Activated CD4-positive, alpha-beta T cell treated with anti-CD3 and anti-CD28 coated beads for 4 hours (primary cell): Measurements from ENCODE around the gene UMODL1.
A peak's percentile ranks its signal among the peaks of the same experiment; 100 is the strongest.
"Not testable (repeated sequence)": the region's sequence is repeated elsewhere in the genome, so short reads cannot be mapped to it uniquely, and the experiment has no call there.

Experiments
- DNase-seq, 2 donors: peaks; one replicate each; pipeline ENCODE4 v3.0.0-alpha.2; 2020

UMODL1 gene

DNA sequence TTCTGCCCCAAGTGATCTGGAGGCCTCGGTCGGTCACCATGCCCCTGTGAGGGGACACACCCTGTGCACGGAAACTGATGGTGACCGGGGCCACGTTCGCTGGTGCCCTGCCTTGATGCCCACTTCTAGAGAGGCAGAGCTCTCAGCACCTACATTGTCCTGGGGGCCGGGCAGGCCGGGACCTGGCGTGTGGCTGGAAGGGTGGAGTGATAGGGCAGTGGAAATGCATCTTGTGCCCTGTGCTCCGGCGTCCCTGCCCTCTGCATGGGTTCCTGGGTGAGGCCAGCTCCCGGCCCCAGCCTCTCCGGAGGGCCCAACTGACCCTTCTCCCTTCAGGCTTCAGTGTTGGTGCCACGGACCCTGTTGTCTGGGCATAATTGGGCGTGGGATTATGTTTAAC, 11.0 kb upstream of the UMODL1 start:
- no peak for DNase-seq

DNA sequence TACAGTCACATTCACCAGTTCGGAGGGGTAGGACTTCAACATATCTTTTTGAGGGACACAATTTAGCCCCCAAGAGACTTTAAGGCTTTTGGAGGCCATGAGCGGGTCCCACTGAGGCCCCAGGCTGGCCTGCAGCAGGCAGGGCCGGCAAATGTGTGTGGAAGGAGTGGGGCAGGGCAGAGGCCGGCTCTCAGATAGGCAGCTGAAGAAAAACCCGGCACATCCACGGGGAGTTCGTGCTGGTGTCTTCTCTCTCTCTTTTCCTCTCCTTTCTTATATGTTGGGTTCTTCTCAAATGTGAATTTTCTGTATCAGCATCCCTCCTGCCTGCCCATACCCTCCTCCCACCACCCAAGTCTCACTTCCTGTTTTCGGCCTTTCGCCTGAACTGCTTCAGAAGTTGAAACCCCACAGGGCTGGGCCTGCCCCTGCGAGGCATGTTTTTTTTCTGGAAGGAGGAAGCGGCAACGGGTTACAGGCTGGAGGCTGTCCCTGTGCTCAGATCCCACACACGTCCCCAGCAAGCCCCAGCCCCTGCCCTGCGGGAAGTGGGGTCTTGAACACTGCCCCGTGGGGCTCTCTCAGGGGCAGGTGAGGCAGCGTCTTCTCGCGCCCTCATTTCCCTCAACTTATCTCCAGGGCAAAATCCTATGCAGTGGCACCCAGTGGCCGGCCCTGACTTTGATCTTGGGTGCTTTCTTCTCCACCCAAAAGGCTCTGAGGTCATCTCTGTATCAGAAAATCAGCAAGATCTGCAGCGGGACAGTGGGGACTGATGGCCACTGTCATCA, 9.7 kb upstream of the UMODL1 start:
- DNase-seq = peak in 1 of 2 donors; percentile 8

DNA sequence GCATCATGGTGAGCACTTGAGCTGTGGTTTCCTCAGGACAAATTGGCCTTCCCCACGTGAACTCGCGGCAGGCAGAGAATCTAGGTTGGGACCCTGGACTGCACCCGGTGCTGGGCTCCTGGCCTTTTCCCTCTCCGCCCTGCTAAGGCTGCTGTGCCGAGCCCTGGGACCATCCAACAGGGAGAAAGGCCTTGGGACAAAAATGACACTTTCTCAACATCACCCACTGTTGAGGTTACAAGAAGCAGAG, 9.2 kb upstream of the UMODL1 start:
- DNase-seq = no peak

DNA sequence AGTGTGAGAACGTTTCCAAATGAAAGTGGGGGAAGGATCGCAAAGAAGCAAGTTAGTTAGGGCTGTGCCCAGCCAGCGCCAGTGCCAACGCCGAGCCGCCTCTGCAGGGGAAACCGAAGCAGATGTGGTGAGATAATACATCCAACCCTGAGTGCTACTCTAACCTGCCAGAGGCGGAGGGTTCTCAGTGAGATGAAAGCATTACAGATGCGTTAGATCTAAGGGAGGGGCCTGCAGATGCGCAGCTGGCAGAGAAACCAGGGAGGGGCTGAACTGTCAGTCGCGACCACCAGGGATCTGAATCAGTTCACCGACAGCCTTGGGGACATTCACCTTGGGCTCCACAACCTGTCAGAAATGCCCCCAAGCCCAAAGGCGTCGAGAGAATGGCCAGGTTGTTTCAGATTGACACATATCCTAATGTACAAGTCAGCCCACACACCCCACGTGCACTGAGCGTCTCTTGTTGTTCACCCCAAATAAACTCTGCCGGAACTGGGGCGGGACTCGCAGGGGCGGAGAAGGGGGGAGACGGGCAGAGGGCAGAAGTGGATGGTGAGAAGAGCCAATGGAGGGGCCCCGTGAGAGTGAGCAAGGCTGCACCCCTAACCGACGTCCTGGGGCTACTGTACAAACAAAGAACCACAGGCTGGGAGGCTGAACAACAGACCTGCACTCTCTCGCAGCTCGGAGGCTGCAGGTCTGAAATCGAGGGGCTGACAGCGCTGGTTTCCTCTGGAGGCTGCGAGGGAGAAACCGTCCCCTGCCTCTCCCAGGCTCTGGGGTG, 8.7 kb upstream of the UMODL1 start:
- DNase-seq = peak; percentile 74 to 79

DNA sequence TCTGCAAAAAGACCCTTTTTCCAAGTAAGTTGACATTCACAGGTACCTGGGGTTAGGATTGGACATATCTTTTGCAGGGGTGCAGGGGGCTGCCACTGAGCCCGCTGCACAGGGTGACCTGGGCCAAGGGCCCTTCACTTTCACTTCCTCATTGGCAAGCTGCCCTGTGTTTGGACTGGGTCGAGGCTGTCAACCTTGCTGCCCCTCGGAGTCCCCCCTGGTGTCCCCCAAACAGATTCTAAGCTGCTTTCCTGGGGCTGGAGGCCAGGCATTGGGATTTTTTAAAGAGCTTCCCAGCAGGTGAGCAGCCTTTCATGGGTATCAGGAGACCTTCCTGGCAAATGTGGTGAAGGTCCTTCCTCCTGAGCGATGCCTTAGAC, 7.9 kb upstream of the UMODL1 start:
- DNase-seq = peak; percentile 7 to 20

DNA sequence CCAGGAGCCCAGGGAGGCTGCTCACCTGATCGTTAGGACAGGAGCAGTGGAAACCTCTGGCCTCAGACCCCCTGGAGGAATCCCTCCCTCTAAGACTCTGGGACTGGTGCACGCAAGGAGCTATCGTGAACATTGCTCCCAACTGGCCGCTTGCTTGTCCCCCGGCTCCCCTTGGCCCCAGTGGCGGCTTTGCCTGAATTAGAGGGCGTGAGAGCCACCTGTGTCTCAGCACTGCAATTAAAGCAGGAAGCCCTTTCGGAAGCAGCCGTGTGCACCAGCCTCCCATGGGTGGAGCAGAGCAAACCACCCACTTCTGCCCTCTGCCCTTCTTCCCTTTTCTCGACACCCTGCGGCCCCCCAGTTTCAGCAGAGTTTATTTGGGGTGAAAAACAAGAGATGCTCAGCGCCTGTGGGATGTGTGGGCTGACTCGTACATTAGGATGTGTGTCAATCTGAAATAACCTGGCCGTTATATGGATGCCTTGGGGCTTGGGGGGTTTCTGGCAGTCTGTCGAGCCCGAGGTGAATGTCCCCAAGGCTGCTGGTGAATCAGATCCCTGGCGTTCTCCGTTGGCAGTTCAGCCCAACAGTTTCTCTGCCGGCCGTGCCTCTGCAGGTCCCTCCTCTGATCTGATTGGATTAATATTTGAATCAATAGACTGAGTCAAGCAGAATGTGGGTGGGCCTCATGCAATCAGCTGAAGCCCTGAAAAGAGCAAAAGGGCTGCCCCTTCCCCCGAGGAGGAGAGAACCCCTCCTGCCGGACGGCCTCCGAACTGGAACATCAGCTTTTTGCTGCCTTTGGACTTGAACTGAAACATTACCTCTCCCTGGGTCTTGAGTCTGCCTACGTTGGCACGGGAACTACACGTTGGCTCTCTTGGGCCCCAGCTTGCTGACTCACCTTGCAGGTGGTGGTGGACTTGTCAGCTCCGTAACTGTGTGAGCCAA, 7.3 kb upstream of the UMODL1 start:
- DNase-seq = peak; percentile 42 to 55

DNA sequence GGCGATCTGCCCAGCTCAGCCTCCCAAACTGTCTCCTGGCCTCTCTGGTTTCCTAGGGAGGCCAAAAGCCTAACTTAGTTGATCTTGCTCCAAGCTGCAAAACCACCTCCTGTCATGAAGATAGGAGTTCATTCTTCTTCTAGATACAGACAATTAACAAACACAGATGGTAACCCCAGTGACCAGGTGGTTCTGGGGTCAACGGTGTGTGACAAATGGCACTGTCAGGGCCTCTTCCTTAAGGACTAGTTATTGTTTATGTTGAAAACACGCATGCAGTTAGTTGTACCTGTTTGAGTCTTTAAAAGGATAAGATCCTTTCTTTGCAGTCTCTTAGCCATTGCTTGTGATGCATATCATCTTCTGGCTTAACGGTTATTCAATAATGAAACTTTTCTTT, 4.6 kb upstream of the UMODL1 start:
- no peak for DNase-seq

DNA sequence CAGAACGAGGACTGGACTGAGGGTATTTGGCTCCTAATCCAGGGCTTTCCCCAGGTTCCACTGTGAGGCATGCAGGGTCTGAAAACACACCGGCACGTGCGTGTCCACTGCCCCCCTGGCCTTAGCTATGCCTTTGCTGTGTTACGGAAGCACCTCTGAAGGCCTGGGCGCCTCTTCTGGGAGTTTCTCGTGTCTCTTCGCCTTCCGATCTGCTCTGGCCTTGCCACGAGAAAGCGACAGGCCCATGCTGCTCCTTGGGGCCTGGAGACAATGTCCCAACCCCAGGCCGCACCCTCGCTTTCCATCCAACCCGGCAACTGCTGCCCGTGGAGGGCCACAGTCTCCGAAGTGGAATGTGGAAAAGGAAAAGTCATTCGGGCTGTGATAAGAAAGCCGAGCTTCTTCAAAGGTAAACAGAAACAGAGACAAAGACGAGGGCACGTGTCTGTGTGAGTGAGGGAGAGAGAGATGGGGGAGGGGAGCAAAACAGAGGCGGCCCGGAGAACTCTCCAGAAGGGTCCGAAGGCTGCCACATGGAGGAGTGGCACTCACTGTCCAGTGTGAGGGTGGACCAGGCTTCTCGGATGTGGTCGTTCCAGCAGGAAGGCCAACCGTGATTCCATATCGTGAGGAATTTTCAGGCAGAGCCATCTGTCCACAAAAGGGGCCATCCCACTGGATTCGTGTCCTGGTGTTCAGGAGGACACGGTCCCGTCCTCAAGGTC, 3.4 kb upstream of the UMODL1 start:
- no peak for DNase-seq

DNA sequence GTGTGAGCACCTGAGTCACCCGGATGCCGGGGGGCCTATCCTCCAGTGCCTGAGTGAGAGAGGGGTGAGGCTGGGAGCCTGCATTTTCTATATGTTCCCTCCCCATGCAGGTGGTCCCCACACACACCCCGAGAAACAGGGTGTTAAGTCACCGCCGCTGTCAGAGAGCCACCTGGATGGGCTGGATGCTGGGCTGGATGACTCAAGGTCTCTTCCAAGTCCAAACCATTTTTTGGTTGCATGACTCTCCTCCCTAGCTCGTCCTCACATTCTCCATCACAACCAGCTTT, 2.9 kb upstream of the UMODL1 start:
- DNase-seq = no peak

DNA sequence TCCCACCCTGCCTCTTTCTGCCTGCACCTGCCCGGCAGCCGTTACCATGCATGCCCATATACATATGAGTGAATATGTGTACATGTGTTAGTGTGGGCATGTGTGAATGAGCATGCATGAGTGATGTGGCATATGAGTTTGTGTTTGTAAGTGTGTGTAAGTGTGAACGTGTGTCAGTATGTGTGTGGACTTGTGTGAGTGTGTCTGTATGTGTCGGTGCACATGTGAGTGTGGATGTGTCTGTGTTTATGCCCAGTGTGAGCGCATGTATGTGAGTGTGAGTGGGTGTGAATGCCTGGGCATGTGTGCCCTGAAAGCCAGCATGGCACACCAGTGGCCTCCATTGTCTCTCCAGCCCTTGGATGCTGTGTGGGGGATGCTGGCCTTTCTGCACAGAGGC, 2.5 kb upstream of the UMODL1 start:
- no peak for DNase-seq

DNA sequence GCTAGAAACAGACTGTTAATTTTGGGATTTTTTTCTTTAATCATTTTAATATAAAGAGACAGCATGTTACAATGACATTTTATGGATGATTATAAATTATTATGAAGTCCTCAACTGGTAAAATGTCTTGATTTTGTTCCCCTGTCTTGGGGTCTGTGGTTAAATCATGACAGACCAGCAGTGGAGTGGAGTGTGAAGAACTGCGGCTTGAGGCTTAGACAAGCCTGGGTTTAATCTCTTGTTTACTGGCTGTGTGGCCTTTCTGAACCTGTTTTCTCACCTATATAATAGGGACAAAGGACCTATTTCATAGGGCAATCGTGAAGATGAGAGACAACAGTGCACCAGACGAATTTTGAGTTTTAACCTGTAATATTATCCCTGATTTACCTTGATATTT, 1.8 kb upstream of the UMODL1 start:
- DNase-seq = no peak

DNA sequence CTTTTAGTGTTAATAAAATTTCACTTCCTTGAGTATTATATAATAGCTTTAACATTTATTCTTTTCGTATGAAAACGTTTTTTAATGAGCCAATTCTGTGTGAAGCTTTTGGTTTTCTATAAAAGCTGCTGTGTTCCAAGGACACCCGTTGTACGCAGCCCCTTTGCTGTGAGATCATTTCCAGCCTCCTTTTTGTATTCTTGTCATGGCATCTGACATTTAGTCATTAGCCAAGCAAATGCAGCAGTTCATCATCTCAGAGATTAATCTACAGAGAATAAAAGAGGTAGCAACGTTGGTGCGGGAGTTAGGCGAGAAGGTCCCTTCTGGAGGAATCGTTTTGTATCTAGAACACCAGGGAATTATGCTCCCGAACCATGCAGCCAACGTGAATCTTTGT, 1.3 kb upstream of the UMODL1 start:
- DNase-seq = no peak

DNA sequence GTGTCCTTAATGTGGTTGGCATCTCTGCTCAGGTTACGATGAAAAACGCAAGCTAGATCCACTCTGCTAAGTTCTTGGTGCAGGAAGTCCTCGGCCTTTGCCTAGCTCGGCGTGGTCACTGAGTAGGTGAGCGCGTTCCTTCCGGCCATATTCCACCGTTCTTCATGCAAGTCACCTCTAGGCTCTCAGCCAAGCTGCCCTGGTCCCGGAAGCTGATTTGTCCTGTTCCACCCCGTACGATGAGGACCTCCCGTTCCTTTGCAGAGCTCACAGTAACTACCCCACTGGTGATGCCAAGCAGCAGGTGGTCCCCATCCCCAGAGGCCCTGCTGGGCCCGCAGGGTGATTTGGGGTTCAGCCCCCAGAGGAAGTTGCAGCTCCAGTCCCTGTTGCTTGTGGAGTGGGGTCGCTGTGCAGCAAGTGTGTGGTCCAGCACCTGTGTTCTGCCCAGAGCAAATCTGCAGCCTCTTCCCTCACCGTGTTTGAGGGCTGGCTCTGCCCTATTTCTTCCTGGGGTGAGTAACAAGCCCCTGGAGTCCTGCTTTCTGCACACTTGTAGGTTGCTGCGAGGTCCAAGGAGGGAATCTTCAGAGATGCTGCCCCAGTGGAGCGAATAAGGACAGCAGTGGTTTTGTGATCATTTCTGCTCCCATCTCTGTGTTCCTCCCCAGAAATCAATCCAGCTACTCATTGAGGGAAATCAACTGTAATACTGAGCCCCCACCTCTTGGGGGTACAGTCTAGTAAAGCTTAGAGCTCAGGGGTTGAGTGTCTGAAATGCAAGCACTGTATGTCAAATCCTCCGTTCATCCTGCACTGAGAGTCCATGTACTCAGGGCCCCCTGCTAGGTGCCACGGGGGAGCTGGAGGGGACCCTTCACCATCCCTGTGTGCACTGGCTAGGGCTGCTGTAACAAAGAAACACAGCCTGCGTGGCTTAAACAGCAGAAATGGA, 2.3 kb downstream of the UMODL1 start:
- no peak for DNase-seq

DNA sequence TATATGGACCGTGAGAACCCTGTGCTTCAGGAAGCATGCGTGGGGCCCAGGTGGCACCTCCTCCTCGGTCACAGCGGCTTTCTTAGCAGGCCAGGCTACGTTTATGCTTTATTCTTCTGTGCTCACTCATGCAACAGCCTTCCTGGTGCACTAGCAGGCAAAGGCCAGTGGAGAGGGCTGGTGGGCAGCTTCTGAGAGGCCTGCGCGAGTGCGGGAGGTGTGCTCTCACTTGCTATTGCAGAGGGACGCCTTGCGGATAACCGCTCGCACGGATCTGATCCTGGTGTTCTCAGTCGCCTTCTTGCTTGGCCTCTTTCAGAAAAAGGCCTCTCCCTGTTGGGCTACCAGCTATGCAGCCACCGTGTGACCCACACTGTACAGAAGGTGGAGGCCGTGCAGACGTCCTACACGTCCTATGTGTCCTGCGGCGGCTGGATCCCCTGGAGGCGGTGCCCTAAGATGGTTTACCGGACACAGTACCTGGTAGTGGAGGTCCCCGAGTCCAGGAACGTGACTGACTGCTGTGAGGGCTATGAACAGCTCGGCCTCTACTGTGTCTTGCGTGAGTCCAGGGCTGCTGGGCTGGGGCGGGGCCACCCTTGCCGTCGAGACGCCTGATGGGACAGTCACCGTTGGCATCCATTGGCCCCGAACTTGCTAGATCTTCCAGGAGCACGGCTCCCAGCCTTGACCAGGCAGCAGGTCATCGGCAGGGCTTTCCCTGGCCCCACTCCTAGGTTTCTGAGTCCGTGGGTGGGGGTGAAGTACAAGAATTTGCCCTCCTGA, 4.8 kb downstream of the UMODL1 start:
- no peak for DNase-seq

DNA sequence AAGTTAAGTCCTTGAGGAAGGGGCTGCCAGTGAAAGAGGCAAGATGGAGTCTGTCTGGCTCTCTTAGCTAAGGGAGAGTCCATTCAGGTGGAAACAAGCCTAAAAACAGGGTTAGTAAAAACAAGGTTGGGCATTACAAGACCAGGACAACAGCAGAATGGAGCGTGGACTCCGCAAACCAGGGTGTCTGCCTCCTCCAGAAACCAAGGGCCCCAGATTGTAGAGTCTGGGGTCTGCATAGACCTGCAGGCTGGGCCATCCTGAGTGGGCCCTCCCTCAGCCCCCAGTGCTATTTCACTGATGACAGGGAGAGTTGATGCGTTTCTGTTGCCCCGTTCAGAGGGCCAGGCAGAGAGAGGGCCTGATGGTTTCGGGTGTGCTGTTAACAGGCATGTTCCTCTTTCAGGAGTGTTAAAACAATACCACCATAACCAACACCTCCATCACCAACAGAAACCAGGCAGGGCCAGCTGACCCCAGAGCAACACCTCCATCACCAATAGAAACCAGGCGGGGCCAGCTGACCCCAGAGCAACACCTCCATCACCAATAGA, 6.6 kb downstream of the UMODL1 start:
- DNase-seq = not testable (repeated sequence)

DNA sequence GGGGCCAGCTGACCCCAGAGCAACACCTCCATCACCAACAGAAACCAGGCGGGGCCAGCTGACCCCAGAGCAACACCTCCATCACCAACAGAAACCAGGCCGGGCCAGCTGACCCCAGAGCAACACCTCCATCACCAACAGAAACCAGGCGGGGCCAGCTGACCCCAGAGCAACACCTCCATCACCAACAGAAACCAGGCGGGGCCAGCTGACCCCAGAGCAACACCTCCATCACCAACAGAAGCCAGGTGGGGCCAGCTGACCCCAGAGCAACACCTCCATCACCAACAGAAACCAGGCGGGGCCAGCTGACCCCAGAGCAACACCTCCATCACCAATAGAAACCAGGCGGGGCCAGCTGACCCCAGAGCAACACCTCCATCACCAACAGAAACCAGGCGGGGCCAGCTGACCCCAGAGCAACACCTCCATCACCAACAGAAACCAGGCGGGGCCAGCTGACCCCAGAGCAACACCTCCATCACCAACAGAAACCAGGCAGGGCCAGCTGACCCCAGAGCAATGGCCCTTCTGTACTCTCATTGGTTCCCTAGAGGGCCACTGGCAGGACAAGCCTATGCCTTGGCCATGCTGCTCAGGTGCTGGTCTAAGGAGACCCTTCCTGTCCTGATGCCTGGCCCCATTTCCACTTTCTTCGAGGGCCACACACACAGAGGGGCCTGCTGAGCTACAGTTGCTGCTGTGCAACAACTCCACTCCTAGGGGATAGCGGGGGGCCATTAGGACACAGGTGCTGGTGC, 7.3 kb downstream of the UMODL1 start:
- not testable (repeated sequence) for DNase-seq

DNA sequence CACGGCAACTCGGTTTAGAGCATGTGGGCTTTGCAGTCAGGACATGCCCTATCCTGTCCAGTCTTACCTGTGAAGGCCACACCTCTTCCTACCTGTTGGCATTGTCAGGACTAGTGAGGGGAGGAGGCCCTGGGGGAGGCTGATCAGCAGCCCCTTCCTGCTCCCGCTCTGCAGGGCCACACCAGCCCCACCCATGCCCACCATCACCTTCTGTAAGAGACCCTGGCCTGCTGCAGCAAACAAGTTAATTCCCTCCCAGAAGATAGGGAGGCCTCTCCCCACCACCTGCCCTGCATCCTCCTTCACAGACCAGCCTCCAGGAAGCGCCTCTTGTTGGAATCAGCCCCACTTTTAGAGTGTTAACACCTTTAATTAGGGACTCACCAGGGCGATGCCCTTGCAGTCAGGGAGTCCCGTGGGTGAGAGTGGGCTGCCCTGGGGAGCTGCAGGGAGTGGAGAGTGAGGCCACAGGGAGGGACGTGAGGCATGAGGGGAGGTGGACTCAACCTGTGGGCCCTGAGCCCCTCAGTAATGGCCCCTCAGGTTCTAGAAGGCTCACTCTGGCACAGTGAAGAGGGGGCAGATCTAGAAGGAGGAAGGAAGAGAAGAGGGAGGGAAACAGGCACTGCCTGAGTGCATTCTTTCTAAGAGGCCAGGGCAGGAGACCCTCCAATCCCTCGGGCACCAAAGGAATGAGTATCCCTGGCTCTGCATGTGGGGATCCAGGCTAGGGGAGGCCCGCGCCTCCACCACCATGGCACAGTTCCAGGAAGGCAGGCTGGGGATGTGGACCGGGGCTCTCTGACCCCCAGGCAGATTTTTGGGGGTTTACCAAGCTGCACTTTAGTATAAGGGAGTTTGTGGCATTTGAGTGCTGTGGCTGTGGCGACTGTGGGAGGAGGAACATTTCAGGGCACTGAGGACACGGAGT, 8.2 kb downstream of the UMODL1 start:
- no peak for DNase-seq

DNA sequence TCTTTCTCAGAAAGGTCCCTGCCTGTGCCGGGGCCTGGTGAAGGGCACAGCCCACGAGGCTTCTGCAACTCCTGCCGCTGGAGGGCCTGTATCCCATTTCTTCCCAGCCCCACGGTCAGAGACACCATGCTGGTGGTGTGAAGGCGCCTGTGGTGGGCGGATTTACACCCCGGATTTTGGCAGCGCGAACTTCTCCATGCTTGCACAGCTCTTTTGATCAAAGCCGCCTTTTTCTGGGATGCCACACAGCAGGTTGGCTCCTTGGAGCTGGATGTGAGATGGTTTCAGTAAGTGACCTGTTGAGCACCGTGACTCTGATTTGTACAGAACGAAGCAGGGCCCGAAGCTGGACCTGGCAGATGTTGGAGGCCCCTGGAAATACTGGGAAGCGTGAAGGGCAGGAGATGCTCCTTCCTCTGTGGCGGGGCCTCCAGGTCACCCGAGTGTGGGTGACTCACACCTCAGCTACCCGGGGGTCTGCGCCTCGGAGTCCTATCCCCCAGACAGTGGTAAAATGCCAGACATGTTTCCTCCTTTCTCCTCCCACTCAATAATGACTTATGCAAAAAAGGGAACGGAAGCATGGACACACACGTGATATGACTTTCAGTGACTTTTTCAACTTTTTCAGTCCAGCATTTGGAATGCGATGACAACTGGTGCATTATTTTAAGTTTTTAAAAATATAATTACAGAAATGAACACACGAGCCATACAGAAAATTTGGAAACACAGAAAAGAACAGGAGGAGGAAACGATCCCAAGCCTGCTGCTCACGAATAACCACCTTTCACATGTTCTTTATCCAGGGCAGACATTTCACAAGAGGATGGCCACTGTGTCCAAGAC, 9.0 kb downstream of the UMODL1 start:
- no peak for DNase-seq
